IMR-90 (cell line): ENCODE data around the gene ARSA. TPM values are rescaled to one million over a fixed set of nuclear protein-coding genes. Genes with fewer than 3 reads are reported as not detected.

Source experiments
- ATAC-seq: fragments of 200-7000 bp; cut with Tn5 transposase; 2 replicates; pipeline ENCODE4 v1.9.1; 2020; ENCODE audit warnings: low read depth, mild to moderate bottlenecking, moderate library complexity
- BruUV-seq: library from RNA; stranded (reverse); fragments of 400-500 nt; replicated peaks from 2 replicates; lab custom pipeline; 2021; lab: Mats Ljungman, UMichigan
- CTCF ChIA-PET: fragments of 300-600 bp; formaldehyde crosslinking; extraction: SDS; loops from one replicate; lab custom pipeline; 2021; ENCODE audit warnings: antibody characterized with exemption; lab: Yijun Ruan, JAX
- POLR2A ChIA-PET: fragments of 300-600 bp; sonication (Branson Sonifier 250); formaldehyde crosslinking; loops from one replicate; lab custom pipeline; 2022; ENCODE audit warnings: antibody characterized with exemption; ENCODE audit not compliant: unreplicated experiment; lab: Charles Lee
- DNase-seq: peaks from one replicate; pipeline ENCODE4 v3.0.0; 2013
- H2AFZ ChIP-seq: replicated peaks from 2 replicates; pipeline ENCODE3; 2013; ENCODE audit warnings: low read length, mild to moderate bottlenecking; ENCODE audit not compliant: poor library complexity
- H2AK5ac ChIP-seq: 2 replicates; pipeline ENCODE4 v1.6.1; 2013; ENCODE audit warnings: low read depth, low read length, inconsistent platforms
- H2AK9ac ChIP-seq: replicated peaks from 2 replicates; pipeline ENCODE3; 2013; ENCODE audit warnings: mild to moderate bottlenecking, low read depth, low read length, moderate library complexity; ENCODE audit not compliant: poor library complexity
- H2BK120ac ChIP-seq: 2 replicates; pipeline ENCODE4 v1.6.1; 2013; ENCODE audit warnings: low read depth, low read length, inconsistent platforms
- H2BK15ac ChIP-seq: 3 replicates; pipeline ENCODE4 v1.6.1; 2013; ENCODE audit warnings: low read depth, low read length, inconsistent platforms
- H2BK20ac ChIP-seq: 2 replicates; pipeline ENCODE4 v1.6.1; 2013; ENCODE audit warnings: low read depth, mild to moderate bottlenecking, inconsistent platforms, low read length, moderate library complexity
- H2BK5ac ChIP-seq: 2 replicates; pipeline ENCODE4 v1.6.1; 2013; ENCODE audit warnings: mild to moderate bottlenecking, low read depth, low read length, inconsistent platforms; ENCODE audit not compliant: poor library complexity, severe bottlenecking
- H3K14ac ChIP-seq: replicated peaks from 2 replicates; pipeline ENCODE4 v1.6.1; 2013; ENCODE audit warnings: low read depth, low read length, inconsistent platforms
- H3K18ac ChIP-seq: 2 replicates; pipeline ENCODE4 v1.6.1; 2013; ENCODE audit warnings: low read depth, low read length, control low read depth
- H3K23ac ChIP-seq: 2 replicates; pipeline ENCODE4 v1.6.1; 2013; ENCODE audit warnings: low read depth, low read length, inconsistent platforms
- H3K27ac ChIP-seq: 2 replicates; pipeline ENCODE4 v1.5.1; 2013; ENCODE audit warnings: mild to moderate bottlenecking, control low read depth, low read length; ENCODE audit not compliant: insufficient read depth
- H3K27me3 ChIP-seq: 2 replicates; pipeline ENCODE4 v1.6.1; 2013; ENCODE audit warnings: low read length; ENCODE audit not compliant: control insufficient read depth, insufficient read depth
- H3K36me3 ChIP-seq: 2 replicates; pipeline ENCODE4 v1.6.1; 2013; ENCODE audit warnings: low read length, mixed read lengths; ENCODE audit not compliant: control insufficient read depth, insufficient read depth
- H3K4ac ChIP-seq: 2 replicates; pipeline ENCODE4 v1.6.1; 2013; ENCODE audit warnings: low read depth, low read length, inconsistent platforms
- H3K4me1 ChIP-seq: 2 replicates; pipeline ENCODE4 v1.6.1; 2013; ENCODE audit warnings: low read length, mixed read lengths; ENCODE audit not compliant: control insufficient read depth, insufficient read depth
- H3K4me2 ChIP-seq: 2 replicates; pipeline ENCODE4 v1.6.1; 2013; ENCODE audit warnings: low read depth, mild to moderate bottlenecking, control low read depth, low read length, moderate library complexity
- H3K4me3 ChIP-seq: 2 replicates; pipeline ENCODE4 v1.5.1; 2013; ENCODE audit warnings: low read depth, mild to moderate bottlenecking, control low read depth, low read length, moderate library complexity; ENCODE audit not compliant: insufficient read depth
- H3K56ac ChIP-seq: 2 replicates; pipeline ENCODE4 v1.6.1; 2013; ENCODE audit warnings: low read length, inconsistent platforms; ENCODE audit not compliant: insufficient read depth; ENCODE audit errors: extremely low read depth
- H3K79me1 ChIP-seq, 2 experiments: 2 replicates each; pipeline ENCODE4 v1.6.1; 2013; ENCODE audit warnings: low read length in 2 of 2, inconsistent platforms in 1 of 2, low read depth in 1 of 2
- H3K9ac ChIP-seq: 2 replicates; pipeline ENCODE4 v1.6.1; 2013; ENCODE audit warnings: low read depth, low read length, control low read depth
- H3K9me1 ChIP-seq: 2 replicates; pipeline ENCODE4 v1.6.1; 2013; ENCODE audit warnings: low read length, inconsistent platforms; ENCODE audit not compliant: insufficient read depth
- H3K9me3 ChIP-seq: 2 replicates; pipeline ENCODE4 v1.6.1; 2013; ENCODE audit warnings: low read length; ENCODE audit not compliant: control insufficient read depth, insufficient read depth
- H4K20me1 ChIP-seq: 2 replicates; pipeline ENCODE4 v1.6.1; 2013; ENCODE audit warnings: low read length, inconsistent platforms; ENCODE audit not compliant: insufficient read depth
- H4K5ac ChIP-seq: 2 replicates; pipeline ENCODE4 v1.6.1; 2013; ENCODE audit warnings: mild to moderate bottlenecking, low read depth, low read length, control low read depth
- H4K8ac ChIP-seq, 2 experiments: 2 replicates each; pipeline ENCODE4 v1.6.1; 2013; ENCODE audit warnings: low read depth in 2 of 2, low read length in 2 of 2, control low read depth in 1 of 2, inconsistent platforms in 1 of 2
- H4K91ac ChIP-seq: 2 replicates; pipeline ENCODE4 v1.6.1; 2013; ENCODE audit warnings: low read depth, low read length, inconsistent platforms; ENCODE audit not compliant: insufficient read depth
- BHLHE40 ChIP-seq: fragments of 150-350 bp; IDR thresholded peaks from 2 replicates; pipeline ENCODE4 v1.6.1; 2016; ENCODE audit warnings: mild to moderate bottlenecking, low read depth, low read length
- ELK1 ChIP-seq: fragments of 150-350 bp; IDR thresholded peaks from 2 replicates; pipeline ENCODE4 v1.6.1; 2016; ENCODE audit warnings: low read depth, mild to moderate bottlenecking, low read length, moderate library complexity, borderline replicate concordance
- NFE2L2 ChIP-seq: fragments of 150-350 bp; IDR thresholded peaks from 2 replicates; pipeline ENCODE4 v1.6.1; 2016; ENCODE audit warnings: low read depth, mild to moderate bottlenecking, low read length
- POLR2A ChIP-seq: IDR thresholded peaks from 2 replicates; pipeline ENCODE4 v1.6.1; 2012; ENCODE audit warnings: mild to moderate bottlenecking, low read depth, low read length
- RAD21 ChIP-seq: IDR thresholded peaks from 2 replicates; pipeline ENCODE4 v1.6.1; 2012; ENCODE audit warnings: low read length, improper control_type of control experiment
- RCOR1 ChIP-seq: IDR thresholded peaks from 2 replicates; pipeline ENCODE4 v1.6.1; 2012; ENCODE audit warnings: mild to moderate bottlenecking, low read length, improper control_type of control experiment; ENCODE audit not compliant: insufficient replicate concordance
- USF2 ChIP-seq: fragments of 150-350 bp; IDR thresholded peaks from 2 replicates; pipeline ENCODE4 v1.6.1; 2017; ENCODE audit warnings: mild to moderate bottlenecking, antibody characterized with exemption, low read length, low read depth
- whole genome bisulfite sequencing, 2 experiments: methylation state at CpG; one replicate each; pipeline versions ENCODE4 v1.1.5 to v1.1.7; 2013; ENCODE audit warnings: missing lambda C conversion rate in 2 of 2; ENCODE audit not compliant: insufficient read length in 1 of 2; ENCODE audit errors: extremely low coverage in 2 of 2; 5-methylcytosine and 5-hydroxymethylcytosine counted together
- dilution Hi-C: fragments of 300-500 bp; cut with HindIII; formaldehyde crosslinking; loops from one replicate; pipeline ENCODE4 v1.14.3; 2018; ENCODE audit warnings: low sequenced_read_pairs; ENCODE audit not compliant: unreplicated experiment
- in situ Hi-C: fragments of 300-500 bp; cut with MboI; formaldehyde crosslinking; loops from 3 replicates; pipeline ENCODE4 v1.14.3; 2019; ENCODE audit warnings: low sequenced_read_pairs, inconsistent platforms, mixed read lengths
- intact Hi-C: fragments of 100-400 bp; cut with micrococcal nuclease; formaldehyde crosslinking; loops from 2 replicates; pipeline ENCODE4 v1.10.0; 2022
- polyA plus RNA-seq, 3 experiments: library from polyadenylated mRNA; depleted of rRNA; stranded (reverse); fragments of >200 nt; gene quantifications; 2 replicates each; pipeline ENCODE4 v1.2.3, GENCODE V29; 2012; ENCODE audit warnings: low replicate concordance in 1 of 3
- total RNA-seq: library from RNA; depleted of rRNA; stranded (reverse); fragments of >200 nt; gene quantifications from 2 replicates; pipeline ENCODE4 v1.2.3, GENCODE V29; 2012

The ARSA gene
- total and polyA plus RNA-seq, 2 of the 4 experiments (the other 2 are of a cell fraction) = 3.4 to 24.2 TPM

- ChIA-PET CTCF (interaction anchor here (1.1 kb wide), 1 partner anchor 11 kb away, joined by 5 read pairs; no protein-coding TSS in a partner anchor), POLR2A (no interaction called here)
- H4K5ac ChIP-seq = no peak overlapping the region
- H2AFZ ChIP-seq = peak overlapping the region; percentile 14
- H3K9me3 ChIP-seq = peaks cover 2% of the 10 kb centered on the region; the same call in 1 of the 2 replicates
- H3K23ac ChIP-seq = no peak overlapping the region
- no TSS peak for BruUV-seq
- H2BK5ac ChIP-seq = no peak overlapping the region
- H3K56ac ChIP-seq = no peak overlapping the region
- 63% methylated on average over 4 of the region's 15 CpGs; no CpG with 5 or more reads in 1 of the 2 experiments for WGBS, 2 experiments
- DNase-seq (no peak), ATAC-seq (no peak)
- H3K27ac ChIP-seq = no peak overlapping the region
- in situ Hi-C loops = no loop called here
- H2AK9ac ChIP-seq = no peak overlapping the region
- H2BK20ac ChIP-seq = no peak overlapping the region
- H3K18ac ChIP-seq = no peak overlapping the region
- dilution Hi-C loops = no loop called here
- H3K9ac ChIP-seq = no peak overlapping the region
- no peak overlapping the region for H2BK120ac ChIP-seq
- peaks cover 10% of the 10 kb centered on the region; the same call in 1 of the 2 replicates for H3K4me1 ChIP-seq
- TF ChIP-seq NFE2L2 (no peak), BHLHE40 (no peak), RAD21 (no peak), RCOR1 (no peak), ELK1 (no peak), USF2 (no peak), POLR2A (no peak)
- H4K91ac ChIP-seq = no peak overlapping the region
- no peaks in the 10 kb centered on the region for H3K9me1 ChIP-seq
- H3K27me3 ChIP-seq = peaks cover 40% of the 10 kb centered on the region
- no peak overlapping the region for H2BK15ac ChIP-seq
- no peak overlapping the region for H3K14ac ChIP-seq
- no peak overlapping the region; the same call in 1 of the 2 replicates for H3K4me2 ChIP-seq
- H4K8ac ChIP-seq = no peak overlapping the region
- H3K36me3 ChIP-seq = no peaks in the 10 kb centered on the region
- no peak overlapping the region for H3K4me3 ChIP-seq
- H3K4ac ChIP-seq = no peak overlapping the region
- intact Hi-C loops = no loop called here
- H4K20me1 ChIP-seq = no peaks in the 10 kb centered on the region
- no peak overlapping the region for H2AK5ac ChIP-seq
- no peaks in the 10 kb centered on the region for H3K79me1 ChIP-seq
These were observed 13.1 kb upstream of the ARSA start for GRCh38 chr22:50640857-50641647.
